Skeletal muscle satellite cell (primary cell): Measurements from ENCODE around the gene PAPSS2.

Experiments used
- H3K27me3 ChIP-seq: 2 replicates; pipeline ENCODE4 v1.7.0; 2013; ENCODE audit warnings: low read length; ENCODE audit not compliant: control insufficient read depth, insufficient read depth
- H3K36me3 ChIP-seq: 2 replicates; pipeline ENCODE4 v1.7.0; 2013; ENCODE audit warnings: mild to moderate bottlenecking, control low read depth, low read length; ENCODE audit not compliant: insufficient read depth
- H3K4me1 ChIP-seq: 2 replicates; pipeline ENCODE4 v1.7.0; 2013; ENCODE audit warnings: low read length; ENCODE audit not compliant: control insufficient read depth, insufficient read depth
- H3K4me2 ChIP-seq: 2 replicates; pipeline ENCODE4 v1.7.0; 2013; ENCODE audit warnings: mild to moderate bottlenecking, low read length
- H3K4me3 ChIP-seq: 2 replicates; pipeline ENCODE4 v1.7.0; 2013; ENCODE audit warnings: low read length
- H3K9ac ChIP-seq: 2 replicates; pipeline ENCODE4 v1.7.0; 2013; ENCODE audit warnings: mild to moderate bottlenecking, low read depth, low read length, moderate library complexity
- H3K9me3 ChIP-seq: replicated peaks from 2 replicates; pipeline ENCODE4 v1.7.0; 2013; ENCODE audit warnings: mild to moderate bottlenecking, control low read depth, low read length

Gene PAPSS2

GRCh38 chr10:87775766-87776165, 116.1 kb downstream of the PAPSS2 start:
- Histone ChIP-seq H3K4me1 (peaks cover 12% of the 10 kb centered on the region), H3K9me3 (no peaks in the 10 kb centered on the region), H3K9ac (peak overlapping the region; percentile 11), H3K27me3 (no peaks in the 10 kb centered on the region), H3K4me2 (peak overlapping the region; percentile 67), H3K36me3 (peaks cover 6% of the 10 kb centered on the region), H3K4me3 (no peak overlapping the region)

DNA sequence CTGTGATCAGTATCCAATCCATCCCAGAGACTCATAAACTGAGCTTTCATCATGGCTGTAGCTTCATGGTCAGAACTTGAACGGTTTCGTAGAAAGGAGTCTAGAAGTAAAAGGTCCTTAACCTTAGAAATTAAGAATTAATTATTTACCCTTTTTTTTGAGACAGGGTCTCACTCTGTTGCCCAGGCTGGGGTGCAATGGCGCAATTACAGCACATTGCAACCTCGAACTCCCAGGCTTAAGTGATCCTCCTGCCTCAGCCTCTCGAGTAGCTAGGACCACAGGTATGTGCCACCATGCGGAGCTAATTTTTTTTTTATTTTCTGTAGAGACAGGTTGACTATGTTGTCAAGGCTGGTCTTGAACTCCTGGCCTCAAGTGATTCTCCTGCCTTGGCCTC, 116.7 kb downstream of the PAPSS2 start:
- Histone ChIP-seq H3K9ac (peak overlapping the region; percentile 11), H3K9me3 (no peaks in the 10 kb centered on the region), H3K4me3 (no peak overlapping the region), H3K4me1 (peaks cover 12% of the 10 kb centered on the region), H3K4me2 (peak overlapping the region; percentile 67), H3K27me3 (no peaks in the 10 kb centered on the region), H3K36me3 (peaks cover 7% of the 10 kb centered on the region)

- Histone ChIP-seq H3K9me3 (no peaks in the 10 kb centered on the region), H3K27me3 (no peaks in the 10 kb centered on the region), H3K4me1 (peaks cover under 1% of the 10 kb centered on the region), H3K36me3 (peaks cover 33% of the 10 kb centered on the region), H3K4me3 (no peak overlapping the region), H3K9ac (no peak overlapping the region), H3K4me2 (no peak overlapping the region)
These were observed 121.9 kb downstream of the PAPSS2 start for GRCh38 chr10:87781545-87781944.

DNA sequence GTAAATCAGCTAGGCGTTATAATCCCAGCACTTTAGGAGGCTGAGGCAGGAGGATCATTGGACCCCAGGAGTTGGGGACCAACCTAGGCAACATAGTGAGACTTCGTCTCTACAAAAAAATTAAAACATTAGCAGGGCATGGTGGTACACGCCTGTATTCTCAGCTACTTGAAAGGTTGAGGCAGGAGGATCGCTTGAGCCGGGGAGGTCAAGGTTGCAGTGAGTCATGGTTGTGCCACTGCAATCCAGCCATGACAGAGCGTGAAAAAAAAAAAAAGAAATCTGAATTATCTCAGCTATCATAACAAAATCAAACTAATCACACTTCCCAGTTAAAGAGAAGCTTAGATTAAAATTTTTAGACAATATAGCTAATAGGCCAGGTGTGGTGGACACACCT, 123.0 kb downstream of the PAPSS2 start:
- Histone ChIP-seq H3K9ac (no peak overlapping the region), H3K4me3 (no peak overlapping the region), H3K27me3 (no peaks in the 10 kb centered on the region), H3K36me3 (peaks cover 38% of the 10 kb centered on the region), H3K4me2 (no peak overlapping the region), H3K9me3 (no peaks in the 10 kb centered on the region), H3K4me1 (no peaks in the 10 kb centered on the region)

GRCh38 chr10:87786421-87786820, 126.7 kb downstream of the PAPSS2 start:
- no peaks in the 10 kb centered on the region for H3K9me3 ChIP-seq
- H3K9ac ChIP-seq = no peak overlapping the region
- no peak overlapping the region for H3K4me2 ChIP-seq
- H3K36me3 ChIP-seq = peaks cover 43% of the 10 kb centered on the region
- H3K27me3 ChIP-seq = no peaks in the 10 kb centered on the region
- H3K4me1 ChIP-seq = no peaks in the 10 kb centered on the region
- no peak overlapping the region for H3K4me3 ChIP-seq

GRCh38 chr10:87790185-87790584, 130.5 kb downstream of the PAPSS2 start:
- peaks cover 30% of the 10 kb centered on the region for H3K36me3 ChIP-seq
- no peak overlapping the region for H3K4me3 ChIP-seq
- no peak overlapping the region for H3K4me2 ChIP-seq
- H3K27me3 ChIP-seq = no peaks in the 10 kb centered on the region
- no peak overlapping the region for H3K9ac ChIP-seq
- no peaks in the 10 kb centered on the region for H3K4me1 ChIP-seq
- H3K9me3 ChIP-seq = no peaks in the 10 kb centered on the region

GRCh38 chr10:87794285-87794684, 134.6 kb downstream of the PAPSS2 start:
- Histone ChIP-seq H3K36me3 (peaks cover 21% of the 10 kb centered on the region), H3K9ac (no peak overlapping the region), H3K4me2 (no peak overlapping the region), H3K27me3 (no peaks in the 10 kb centered on the region), H3K4me1 (no peaks in the 10 kb centered on the region), H3K4me3 (no peak overlapping the region), H3K9me3 (no peaks in the 10 kb centered on the region)
